Measurements from ENCODE around the gene LIFR.
"Not testable (repeated sequence)": the region's sequence is repeated elsewhere in the genome, so short reads cannot be mapped to it uniquely, and the experiment has no call there.

LIFR gene

DNA sequence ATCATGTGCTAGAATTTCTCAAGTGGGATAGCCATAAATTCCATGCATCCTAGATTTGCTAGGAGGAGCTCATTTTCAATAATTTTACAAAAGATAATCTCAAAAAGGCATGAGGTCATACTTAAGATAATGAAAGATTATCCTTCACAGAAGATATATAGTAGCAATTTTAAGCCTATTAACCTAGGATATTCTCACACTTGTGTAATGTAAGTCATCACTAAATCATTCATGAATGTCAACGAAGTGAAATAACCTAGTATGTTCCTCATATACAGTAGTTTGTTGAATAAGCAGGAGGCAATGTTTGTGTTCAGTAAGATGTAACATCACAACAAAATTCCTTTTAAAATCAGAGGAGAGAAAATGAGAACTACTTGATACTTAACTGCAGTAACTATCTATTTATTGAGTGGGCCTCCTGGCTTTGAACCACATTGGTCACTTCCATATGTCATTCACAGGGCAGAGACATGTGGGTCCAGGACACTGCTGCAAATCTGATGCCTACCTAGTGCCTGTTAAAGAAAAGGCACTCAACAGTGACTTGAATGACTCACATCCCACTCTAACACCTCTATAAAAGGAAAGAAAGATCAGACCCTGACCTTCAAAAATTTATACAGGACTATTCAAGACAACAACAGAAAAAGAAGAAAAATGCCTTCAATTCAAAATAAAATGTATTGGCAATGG is 8.2 kb downstream of the LIFR start:
- DNase-seq: no peak

DNA sequence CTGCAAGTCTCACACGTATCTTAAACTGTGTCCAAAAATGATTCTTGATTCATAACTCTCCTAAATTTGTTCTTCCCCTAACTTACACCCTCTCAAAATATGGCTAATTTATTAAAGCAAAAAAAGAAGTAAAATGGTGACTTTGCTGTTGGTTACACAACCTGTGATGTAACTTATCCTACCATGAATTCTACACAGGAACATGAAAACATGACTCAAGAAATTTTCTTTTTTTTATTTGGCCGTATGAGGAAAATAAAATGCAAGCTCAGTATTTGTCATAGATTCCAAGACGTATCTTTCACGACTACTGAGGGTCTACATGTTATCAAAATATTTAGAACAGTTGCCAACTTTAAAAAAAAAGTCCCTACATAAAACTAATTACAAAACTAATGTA is 9.2 kb downstream of the LIFR start:
- DNase-seq: no peak

- DNase-seq: no peak
Observed at GRCh38 chr5:38546691-38547146, 9.7 kb downstream of the LIFR start.

DNA sequence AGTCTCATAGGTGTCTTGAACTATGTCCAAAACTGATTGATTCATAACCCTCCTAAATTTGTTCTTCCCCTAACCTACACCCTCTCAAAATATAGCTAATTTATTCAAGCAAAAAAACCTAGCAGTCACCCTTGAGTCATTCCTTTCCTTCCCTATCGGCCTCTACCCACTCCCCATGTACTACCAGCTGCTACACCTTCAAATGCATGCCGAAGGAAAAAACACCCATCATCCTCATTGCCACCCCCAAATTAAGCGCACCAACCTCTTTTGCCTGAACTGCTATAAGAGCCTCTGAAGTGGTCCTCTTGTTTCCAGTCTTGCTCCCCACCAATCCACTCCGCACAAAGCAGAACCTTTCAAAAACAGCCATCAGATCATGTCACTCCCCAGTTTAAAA is 12.6 kb downstream of the LIFR start:
- no peak for DNase-seq

DNA sequence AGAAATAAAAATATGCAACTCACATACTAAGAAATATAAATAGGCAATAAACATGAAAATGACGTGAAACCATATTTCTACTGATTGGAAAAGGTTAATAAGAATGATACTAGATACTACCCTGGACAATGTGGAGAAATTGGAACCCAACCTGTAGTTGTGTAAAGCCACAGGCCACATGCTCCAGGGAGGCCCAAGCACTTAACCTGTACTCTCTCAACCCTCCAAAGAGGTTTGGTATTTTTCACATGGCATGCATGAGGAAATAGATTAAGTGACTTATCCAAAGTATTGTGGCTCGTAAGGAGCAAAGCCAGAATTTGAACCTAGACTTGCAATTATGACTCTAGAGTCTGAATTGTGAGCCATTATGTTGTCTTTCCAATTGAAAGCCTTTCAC is 13.4 kb downstream of the LIFR start:
- DNase-seq: no peak

DNA sequence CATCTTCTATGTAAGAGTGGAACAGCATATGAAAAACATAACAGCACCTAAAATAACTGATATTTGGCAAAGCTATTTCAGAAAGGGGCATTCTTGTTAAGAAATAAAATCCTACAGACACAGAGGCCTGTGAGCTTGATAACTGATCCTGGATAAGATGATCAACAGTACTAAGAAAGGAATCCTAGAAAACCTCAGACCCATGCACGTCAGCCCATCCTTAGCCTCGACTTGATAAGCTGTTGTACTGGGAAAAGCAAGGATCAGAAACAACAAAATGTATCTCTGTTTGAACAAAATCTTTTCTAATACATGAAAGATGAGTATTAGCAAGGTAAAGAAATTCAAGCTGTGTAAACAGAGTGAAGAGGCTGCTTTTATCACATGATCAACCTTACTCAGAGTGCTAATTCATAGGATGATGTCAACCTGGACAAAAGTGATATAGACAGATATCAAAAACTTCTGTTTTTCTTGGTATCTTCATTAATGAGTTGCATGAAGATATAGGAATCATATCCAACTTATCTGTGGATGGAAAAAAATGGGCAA is 15.2 kb downstream of the LIFR start:
- DNase-seq: no peak

DNA sequence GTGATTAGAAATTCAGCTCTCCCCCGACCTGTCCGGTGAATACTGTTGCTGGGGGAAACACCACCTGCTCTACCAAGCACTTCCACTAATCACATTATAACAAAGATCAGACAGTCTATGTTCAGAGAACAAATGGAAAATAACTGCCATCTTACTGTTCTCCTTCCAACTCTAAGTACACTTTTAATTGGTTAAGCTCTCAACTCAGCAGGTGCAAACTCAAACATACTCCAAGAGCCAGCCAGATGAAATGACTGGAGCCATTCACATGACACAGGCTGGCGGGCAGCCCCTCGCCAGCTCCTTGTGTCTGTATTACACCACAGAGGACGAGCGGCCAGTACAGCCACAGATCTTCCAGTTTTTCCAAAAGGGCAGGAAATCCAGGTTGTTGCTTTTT is 16.1 kb downstream of the LIFR start:
- no peak for DNase-seq

DNA sequence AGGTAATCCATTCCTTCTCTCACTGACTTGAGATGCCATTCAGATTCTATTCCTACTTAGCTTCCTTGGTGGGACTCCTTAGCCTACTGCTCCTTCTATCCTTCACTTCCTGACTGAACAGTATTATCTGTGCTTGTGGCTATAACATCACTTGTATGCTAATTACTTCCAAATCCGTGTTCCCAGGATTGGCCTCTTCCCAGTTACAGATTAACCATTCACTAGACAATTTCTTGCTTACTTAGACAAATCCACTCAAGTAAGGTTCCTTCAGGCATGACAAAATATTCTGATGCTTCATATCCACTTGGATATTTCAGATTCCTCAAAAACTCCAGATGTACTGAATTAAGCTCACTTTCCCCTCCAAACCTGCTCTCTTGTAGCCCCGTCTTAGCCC is 18.3 kb downstream of the LIFR start:
- DNase-seq: no peak

GRCh38 chr5:38537505-38537904 is 18.9 kb downstream of the LIFR start:
- no peak for DNase-seq

- no peak for DNase-seq
Observed at GRCh38 chr5:38536968-38537367, 19.5 kb downstream of the LIFR start.

DNA sequence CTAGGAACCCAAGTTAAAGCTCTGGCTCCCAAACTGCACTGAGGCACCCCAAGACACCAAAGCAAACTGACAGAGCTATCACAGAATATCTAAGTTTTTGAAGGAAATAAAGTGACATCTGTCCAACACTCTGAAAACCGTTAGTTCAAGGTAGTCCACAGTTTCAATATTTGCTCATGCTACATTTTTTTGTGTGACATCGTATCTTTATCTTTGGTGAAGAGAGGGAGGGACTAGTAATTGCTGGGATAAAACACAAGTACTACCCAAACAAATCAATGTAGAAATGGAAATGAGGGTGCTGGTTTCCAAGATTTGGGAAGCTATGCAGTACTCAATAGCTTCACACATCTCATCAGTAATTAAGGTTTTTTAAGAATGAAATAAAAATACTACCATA is 20.6 kb downstream of the LIFR start:
- no peak for DNase-seq

GRCh38 chr5:38535248-38535750 is 21.1 kb downstream of the LIFR start:
- no peak for DNase-seq

GRCh38 chr5:38534156-38534453 is 22.3 kb downstream of the LIFR start:
- no peak for DNase-seq

DNA sequence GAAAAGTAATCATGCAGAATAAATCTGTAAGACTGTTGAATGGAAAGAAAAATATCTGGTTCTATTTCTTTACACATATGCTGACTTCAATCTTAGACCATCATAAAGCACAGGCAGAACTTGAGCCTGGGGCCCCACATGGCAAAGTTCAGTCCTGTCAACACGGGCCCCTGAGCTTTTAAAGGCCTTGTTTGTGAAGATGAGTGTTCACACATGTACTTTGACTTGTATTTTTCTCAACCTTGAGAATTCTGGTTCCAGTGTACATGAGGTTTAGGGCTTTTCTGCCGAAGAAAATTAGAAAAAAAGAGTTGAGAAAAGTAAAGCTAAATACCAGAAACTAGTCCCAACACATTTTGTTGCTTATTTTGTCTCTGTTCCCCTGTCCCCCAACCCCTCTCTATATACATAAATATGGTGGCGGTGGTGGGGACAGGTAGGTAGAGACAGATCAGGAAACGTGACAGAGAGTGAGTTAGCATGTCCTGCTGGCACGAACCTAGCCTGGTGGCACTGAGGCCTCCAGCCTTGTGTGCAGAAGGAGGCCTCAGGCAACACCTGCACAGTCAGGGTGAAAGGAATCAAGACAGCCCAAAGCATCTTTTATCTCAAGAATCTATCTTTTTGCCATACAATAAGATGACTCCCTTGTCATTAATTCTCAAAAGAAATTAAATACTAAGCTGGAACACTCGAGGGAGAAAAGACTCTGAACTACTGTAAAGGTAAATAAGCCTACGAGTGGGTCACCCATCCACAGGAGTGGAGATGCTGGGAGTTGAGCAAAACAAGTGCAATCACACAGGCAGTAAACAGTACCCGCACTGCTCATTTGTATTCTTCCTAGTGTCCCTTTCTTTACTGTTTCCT is 22.9 kb downstream of the LIFR start:
- no peak for DNase-seq

DNA sequence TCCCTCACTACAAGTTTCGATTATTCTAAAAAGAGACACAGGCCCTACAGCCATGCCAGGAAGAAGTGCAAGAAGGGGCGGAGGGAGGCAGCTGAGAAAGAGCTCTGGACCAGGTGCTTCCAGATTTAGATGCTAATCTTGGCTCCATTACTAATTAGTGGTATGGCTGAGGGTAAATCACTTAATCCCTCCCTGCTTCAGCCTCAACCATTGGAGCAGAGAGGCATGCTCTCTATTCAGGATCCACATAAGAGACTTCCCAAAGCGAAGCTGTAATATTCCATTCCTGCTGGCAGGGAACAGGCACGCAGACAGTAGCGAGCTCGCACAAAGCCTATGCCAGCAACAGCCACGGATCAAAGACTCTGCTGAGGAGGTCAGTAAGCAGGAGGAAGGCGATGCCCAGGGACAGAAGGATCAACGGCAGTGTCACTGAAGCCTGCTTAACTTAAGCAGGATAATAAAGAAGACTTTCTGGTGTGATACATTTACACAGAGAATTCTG is 24.2 kb downstream of the LIFR start:
- no peak for DNase-seq

DNA sequence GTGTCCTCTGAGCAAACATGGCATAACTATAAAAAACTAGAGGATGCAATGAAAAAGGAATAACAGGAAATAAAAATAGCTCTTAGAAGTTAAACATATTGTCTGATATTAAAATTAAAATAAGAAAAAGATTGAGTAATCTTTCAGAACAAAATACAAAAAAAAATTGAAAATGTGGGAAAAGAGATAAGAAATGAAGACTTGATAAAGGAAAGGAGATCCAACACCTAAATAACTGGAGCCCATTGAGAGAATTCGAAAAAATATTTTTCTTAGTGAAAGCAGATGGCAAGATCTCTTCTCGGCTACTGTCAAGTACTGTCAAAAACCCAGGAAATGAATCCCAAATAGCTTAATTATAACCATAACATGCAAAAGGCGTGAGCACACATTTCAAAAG is 24.9 kb downstream of the LIFR start:
- no peak for DNase-seq

DNA sequence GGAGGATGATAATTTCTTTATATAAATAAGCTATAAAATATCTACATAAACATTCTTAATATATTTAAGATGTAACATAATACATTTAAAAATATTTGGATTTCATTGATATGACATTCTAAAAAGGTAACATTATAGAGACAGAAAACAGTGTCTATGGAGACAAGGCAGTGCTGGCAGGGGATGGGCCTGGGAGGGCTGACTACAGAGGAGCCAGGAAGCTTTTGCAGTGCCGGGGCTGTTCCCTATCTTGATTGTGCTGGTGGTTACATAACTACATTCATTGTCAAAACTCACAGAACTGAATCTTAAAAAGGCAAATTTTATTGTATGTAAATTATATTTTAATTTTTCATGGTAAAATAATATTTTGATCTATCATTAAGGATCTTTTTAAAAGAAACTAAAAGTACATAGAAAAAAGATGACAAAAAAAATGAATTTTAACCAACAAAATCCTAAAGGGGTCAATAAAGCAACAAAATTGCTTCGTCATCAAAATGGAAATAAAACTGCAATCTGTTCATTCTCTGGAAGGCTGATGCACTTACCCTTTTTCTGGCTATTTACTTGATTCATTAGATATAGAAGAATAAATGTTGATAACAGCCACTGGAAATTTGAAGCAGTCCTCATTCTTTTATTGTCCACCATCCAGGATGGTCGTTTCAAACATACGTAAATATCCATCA is 26.3 kb downstream of the LIFR start:
- no peak for DNase-seq

DNA sequence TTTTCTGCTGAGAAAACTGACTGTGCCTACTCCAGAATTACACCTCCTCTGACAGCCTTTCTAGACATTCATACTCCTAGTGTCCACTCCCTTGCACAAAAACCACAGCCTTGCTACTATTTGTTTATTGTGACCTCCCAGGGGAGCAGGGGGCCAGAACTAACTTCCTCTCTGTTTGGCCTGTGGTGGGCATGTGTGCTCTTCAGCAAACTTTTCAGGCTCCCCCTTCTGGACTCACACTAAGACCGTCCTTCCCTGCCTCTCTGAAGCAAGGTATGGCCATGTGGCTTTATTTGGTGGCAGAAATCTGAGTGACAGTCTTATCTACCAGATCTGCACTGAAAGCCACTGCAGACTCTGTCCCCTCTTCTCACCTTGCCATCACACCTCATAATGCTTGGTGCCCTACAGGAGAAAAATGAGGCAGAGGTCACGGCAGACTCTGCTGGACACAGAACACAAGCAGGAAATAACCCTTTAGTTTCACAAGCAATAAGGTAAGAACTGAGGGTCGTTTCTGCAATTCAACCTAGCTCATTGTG is 28.2 kb downstream of the LIFR start:
- no peak for DNase-seq

- DNase-seq: no peak
Observed at GRCh38 chr5:38527475-38527874, 29.0 kb downstream of the LIFR start.

DNA sequence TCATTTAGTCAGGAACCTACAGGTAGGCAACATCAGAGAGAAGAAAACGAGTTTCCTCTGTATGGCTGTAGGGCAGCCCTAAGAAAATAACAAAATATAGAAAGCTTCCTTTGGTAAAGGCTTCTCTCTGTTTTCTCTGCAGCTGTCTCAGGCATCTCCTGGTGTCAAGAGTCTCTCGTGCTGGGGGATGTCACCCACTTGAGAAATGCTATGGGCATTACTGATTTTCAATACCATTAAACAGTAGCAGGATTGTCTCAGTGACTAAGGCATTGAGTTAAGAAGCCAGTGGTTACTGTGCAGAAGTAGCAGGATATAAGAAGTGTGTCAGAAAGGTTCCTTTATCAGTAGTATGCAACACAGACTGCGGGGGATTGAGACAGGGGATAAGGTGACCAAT is 32.4 kb downstream of the LIFR start:
- no peak for DNase-seq

DNA sequence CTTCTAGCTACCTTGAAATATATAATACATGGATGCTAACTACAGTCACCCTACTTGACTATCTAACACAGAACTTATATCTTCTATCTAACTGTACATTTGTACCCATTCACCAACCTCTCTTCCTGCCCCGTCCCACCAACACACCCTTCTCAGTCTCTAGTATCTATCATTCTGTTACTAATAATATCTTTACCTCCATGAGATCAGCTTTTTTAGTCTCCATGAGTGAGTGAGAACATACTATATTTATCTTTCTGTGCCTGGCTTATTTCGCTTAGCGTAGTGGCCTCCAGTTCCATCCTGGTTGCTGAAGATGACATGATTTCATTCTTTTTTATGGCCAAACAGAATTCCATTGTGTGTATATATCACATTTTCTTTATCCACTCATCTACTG is 37.0 kb downstream of the LIFR start:
- no peak for DNase-seq

DNA sequence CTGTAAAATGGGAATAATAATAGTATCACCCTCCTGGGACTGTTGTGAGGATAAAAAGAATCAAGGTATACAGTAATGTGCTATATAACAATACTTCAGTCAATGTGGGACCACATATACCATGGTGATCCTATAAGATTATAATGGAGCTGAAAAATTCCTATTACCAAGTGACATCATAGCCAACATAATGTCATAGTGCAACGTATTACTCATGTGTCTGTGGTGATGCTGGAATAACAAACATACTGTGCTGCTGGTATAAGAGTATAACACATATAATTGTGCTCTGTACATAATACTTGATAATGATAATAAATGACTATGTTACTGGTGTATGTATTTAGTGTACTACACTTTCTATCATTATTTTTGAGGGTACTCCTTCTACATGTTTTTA is 38.1 kb downstream of the LIFR start:
- no peak for DNase-seq

DNA sequence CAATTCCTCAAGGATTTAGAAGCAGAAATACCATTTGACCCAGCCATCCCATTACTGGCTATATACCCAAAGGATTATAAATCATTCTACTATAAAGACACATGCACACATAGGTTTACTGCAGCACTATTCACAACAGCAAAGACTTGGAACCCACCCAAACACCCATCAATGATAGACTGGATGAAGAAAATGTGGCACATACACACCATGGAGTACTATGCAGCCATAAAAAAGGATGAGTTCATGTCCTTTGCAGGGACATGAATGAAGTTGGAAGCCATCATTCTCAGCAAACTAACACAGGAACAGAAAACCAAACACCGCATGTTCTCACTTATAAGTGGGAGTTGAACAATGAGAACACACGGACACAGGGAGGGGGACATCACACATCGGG is 39.8 kb downstream of the LIFR start:
- DNase-seq: not testable (repeated sequence)
